COLO668 (cell line): Measurements from ENCODE around the gene CHRNB2.
"Not testable (repeated sequence)": the region's sequence is repeated elsewhere in the genome, so short reads cannot be mapped to it uniquely, and the experiment has no call there.

ENCODE experiments used
- DNase-seq: peaks from one replicate; lab custom pipeline; 2025; ENCODE audit not compliant: unreplicated experiment; lab: John Stamatoyannopoulos, UW

The CHRNB2 gene

DNA sequence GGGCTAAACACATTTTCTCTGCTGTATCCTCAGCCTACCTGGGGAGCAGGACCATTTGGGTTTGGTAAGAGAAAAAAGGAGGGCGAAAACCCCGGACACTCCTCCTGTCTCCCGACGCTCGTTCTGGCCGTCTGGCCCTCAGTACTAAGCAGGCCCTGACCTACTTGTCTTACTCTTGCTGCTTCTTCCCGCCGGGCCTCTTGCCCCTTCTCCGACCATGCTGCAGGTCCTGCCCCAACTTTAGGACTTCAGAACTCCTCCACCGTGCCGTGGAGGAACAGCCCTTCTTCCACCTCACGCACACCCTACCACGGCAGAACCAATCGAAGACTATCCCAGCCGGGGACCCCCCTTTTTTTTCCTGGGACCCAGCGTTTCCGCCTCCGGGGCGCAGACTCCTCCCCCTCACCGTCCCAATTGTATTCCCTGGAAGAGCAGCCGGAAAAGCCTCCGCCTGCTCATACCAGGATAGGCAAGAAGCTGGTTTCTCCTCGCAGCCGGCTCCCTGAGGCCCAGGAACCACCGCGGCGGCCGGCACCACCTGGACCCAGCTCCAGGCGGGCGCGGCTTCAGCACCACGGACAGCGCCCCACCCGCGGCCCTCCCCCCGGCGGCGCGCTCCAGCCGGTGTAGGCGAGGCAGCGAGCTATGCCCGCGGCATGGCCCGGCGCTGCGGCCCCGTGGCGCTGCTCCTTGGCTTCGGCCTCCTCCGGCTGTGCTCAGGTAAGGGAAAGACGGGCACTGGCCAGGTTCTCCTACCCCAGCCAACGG lies at the start of gene CHRNB2:
CHRNB2 (plus strand) TSS at position 393 of the 771 bp plus-strand sequence; CDS start at position 660, 267 bp downstream.
- DNase-seq: peak; percentile 84

GRCh38 chr1:154519591-154519991 lies 48.0 kb upstream of the CHRNB2 start:
- DNase-seq: no peak

DNA sequence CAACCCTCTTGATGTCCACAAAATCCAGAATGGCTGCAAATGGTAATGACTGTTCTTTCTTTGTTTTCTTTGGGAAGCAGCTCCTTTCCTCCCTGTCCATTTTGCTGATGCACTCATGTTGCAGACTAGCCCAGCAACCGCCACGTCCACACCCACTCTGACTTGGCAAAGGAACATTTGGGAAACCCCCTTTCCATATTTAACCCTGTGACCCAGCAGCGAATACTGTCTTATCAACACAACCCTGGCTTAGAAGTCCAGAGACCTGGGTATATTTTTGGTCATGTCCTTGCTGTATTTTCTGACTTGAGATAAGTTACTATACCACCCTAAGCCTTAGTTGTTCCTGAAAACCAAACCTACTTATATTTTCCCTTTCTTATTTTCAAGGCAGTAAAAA lies 47.2 kb upstream of the CHRNB2 start:
- DNase-seq: no peak

DNA sequence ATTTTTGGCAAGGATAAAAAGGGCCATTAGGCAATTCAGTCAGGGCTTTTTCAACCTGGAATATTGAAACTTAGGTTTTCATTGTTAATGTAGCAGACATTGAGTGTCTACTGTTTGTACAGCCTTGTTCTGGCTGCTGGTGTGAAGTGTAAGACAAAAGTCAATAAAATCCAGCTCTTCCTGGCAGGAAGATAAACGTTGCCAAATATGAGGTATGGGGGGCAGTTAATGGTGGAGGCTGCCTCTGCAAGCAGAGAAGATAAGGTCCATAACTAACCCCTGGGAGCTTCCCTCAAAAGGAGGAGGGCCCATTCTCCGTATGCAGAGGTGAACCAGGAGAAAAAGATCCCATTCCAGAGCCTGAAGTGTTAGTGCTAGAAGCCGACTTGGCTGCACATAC lies 45.9 kb upstream of the CHRNB2 start:
- no peak for DNase-seq

DNA sequence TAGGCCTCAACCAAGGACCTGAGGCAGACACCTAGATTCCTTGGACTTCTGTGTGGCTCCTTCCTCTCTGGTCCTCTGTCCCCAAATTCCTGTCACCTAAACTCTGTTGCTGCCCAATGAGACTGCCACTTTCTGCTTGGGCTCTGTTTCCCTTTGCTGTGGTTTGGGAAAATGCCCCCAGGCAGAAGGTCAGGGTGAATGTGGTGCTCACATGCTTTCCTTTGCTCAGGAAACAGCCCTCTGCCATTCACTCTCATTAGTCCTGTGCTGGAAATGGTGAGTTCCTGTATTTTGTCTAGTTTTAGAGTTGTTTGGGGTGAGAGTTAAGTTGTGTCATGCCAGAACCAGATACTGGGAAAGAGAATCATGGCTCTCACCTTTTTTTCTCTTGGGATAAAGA lies 42.7 kb upstream of the CHRNB2 start:
- DNase-seq: no peak

GRCh38 chr1:154527192-154527591 lies 40.4 kb upstream of the CHRNB2 start:
- DNase-seq: no peak

DNA sequence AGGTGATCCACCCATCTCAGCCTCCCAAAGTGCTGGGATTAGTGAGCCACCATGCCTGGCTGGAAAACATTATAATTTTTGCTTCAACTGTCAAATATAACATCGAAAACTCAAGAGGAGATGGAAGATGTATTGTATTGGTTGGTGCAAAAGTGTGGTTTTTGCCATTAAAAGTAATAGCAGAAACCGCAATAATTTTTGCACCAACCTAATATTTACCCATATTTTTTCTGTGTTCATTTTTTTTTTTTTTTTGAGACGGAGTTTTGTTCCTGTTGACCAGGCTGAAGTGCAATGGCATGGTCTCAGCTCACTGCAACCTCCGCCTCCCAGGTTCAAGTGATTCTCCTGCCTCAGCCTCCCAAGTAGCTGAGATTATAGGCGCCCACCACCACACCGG lies 38.3 kb upstream of the CHRNB2 start:
- no peak for DNase-seq

DNA sequence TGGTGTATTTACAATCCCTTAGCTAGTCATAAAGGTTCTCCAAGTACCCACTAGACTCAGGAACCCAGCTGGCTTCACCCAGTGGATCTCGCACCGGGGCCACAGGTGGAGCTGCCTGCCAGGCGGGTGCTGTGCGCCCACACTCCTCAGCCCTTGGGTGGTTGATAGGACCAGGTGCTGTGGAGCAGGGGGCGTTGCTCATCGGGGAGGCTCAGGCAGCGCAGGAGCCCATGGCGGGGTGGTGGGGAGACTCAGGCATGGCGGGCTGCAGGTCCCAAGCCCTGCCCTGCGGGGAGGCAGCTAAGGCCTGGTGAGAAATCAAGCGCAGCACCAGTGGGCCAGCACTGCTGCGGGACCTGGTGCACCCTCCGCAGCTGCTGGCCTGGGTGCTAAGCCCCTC lies 35.6 kb upstream of the CHRNB2 start:
- DNase-seq: not testable (repeated sequence)

DNA sequence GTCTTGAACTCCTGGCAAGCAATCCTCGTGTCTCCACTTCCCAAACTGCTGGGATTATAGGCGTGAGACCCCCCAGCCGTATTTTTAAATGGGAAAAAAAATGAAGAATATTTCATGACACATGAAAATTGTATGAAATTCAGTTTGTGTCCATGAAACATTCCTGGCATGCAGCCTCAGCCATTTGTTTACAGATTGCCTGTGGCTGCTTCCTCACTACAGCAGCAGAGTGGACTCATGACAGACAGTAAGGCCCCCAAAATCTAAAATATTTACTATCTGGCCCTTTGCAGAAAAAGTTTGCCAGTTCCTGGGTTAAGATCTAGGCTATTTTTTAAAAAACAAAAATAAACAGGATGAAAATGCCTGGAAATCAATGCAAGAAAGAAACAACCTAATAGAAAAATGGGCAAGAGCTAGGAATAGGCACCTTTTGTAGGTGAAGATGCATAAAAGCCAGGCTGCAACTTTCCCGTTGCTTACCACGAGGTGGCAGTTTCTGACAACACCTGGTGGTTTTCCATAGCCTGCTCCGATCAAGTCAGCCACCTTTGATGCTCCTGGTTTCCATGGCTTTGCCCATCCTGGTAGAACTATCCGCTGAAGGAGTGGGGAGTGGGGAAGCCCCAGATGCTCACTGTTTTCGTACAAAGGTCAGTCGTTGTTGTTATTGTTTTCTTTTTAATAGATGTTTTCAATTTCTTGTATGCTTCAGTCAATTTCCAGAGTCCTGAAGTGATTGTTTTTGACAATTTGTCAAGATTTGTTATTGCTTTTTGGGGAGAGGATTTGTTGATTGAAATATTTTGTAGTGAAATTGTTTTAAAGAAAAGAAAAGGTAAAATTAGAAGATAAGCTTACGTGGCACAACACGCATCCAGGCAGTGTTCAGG lies 33.4 kb upstream of the CHRNB2 start:
- peak; percentile 51 for DNase-seq

GRCh38 chr1:154536570-154536969 lies 31.0 kb upstream of the CHRNB2 start:
- DNase-seq: no peak

DNA sequence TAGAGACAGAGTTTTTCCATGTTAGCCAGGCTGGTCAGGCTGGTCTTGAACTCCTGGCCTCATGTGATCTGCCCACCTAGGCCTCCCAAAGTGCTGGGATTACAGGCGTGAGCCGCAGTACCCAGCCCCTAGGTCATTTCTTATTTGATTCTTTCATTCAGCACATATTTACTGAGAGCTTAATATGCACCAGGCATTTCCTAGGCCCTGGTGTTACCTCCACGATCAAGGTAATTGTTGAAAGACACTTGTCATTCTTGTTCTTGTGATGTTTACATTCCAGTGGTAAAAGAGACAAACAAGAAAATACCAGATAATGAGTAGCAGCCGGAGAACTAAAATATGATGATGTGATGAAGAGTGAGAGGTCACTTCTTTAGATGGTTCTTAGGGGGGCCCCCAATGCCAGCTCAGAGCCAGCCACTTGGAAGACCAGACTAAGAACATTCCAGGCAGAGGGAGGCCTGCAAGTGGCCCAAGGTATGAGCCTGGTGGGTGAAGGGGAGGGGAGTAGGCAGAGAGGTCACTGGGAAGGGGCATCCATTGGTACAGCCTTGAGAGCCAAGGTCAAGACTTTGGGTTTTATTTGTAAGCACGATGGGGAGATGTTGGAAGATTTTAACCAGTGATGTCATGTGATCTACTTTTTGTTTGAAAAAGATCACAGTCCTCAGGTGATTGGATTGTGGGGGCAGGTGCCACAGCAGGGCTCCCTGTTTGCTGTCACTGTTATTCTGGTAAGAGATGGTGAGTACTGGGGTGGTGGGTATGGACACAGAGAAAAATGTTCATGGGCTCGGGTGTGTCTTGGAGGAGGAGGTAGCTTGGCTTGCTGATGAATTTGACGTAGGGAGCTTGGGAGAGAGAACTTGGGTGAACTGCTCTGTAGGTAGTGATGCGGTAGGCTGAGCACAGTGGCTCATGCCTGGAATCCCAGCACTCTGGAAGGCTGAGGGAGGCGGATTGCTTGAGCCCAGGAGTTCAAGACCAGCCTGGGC lies 27.8 kb upstream of the CHRNB2 start:
- DNase-seq: no peak

DNA sequence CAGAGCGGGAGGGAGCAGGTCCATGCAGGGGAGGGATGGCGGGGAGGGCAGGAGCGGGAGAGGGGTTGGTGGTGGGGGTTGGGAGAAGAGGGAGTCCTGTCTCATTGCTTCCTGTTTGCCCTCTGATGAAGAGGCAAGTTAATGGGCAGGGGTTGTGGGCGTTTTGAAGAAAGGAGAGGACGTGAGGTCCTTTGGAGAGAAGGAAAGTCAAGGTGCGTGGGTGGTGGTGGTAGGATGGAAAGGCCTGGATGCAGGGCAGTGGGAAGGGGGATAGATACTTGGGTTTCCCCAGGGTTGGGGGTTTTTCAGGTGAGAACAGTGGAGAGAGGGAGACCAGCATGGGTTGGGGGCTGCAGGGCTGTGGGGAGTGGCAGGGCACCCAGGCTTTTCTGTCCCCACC lies 26.3 kb upstream of the CHRNB2 start:
- no peak for DNase-seq

- DNase-seq: peak; percentile 70
Measured at GRCh38 chr1:154546264-154547063, 21.1 kb upstream of the CHRNB2 start.

DNA sequence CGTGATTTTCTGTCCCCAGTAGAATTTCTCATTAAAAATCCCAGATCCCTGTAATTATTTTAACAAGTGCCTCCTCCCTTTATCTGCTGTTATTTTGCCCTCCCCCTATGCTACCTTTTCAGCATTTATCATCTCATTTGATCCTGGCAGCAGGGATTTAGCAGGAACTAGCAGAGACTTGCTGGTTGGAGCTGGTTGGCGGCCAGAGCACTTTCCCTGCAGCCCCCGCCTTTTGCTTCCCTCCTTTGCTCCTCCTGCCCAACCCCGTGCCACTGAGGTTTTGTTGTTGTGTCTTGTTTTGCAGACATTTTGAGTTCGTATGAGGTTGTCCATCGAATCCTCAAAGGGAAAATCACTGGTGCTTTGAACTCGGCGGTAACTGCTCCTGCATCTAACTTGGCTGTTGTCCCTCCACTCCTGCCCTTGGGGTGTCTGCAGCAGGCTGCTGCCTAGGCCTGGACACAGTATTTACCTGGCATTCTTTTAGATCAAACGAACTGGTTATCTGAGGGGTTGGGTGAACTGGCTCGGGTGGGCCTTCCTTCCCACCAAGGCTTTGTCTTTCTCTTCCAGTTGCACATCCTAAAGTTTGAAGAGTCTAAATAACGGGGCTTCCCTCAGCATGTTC lies 20.4 kb upstream of the CHRNB2 start:
- no peak for DNase-seq

GRCh38 chr1:154548028-154548427 lies 19.6 kb upstream of the CHRNB2 start:
- DNase-seq: no peak

- DNase-seq: no peak
Measured at GRCh38 chr1:154549202-154549770, 18.3 kb upstream of the CHRNB2 start.

GRCh38 chr1:154550070-154550469 lies 17.5 kb upstream of the CHRNB2 start:
- no peak for DNase-seq

- DNase-seq: no peak
Measured at GRCh38 chr1:154550657-154551056, 16.9 kb upstream of the CHRNB2 start.

- no peak for DNase-seq
Measured at GRCh38 chr1:154551474-154551873, 16.1 kb upstream of the CHRNB2 start.
